GM18867 (cell line): ENCODE data around the gene RAB44.

Source experiments
- ATAC-seq: cut with Tn5 transposase; IDR thresholded peaks from one replicate; pipeline ENCODE4 v1.9.1; 2021; ENCODE audit warnings: mild to moderate bottlenecking, moderate library complexity; ENCODE audit not compliant: unreplicated experiment

RAB44 gene

DNA sequence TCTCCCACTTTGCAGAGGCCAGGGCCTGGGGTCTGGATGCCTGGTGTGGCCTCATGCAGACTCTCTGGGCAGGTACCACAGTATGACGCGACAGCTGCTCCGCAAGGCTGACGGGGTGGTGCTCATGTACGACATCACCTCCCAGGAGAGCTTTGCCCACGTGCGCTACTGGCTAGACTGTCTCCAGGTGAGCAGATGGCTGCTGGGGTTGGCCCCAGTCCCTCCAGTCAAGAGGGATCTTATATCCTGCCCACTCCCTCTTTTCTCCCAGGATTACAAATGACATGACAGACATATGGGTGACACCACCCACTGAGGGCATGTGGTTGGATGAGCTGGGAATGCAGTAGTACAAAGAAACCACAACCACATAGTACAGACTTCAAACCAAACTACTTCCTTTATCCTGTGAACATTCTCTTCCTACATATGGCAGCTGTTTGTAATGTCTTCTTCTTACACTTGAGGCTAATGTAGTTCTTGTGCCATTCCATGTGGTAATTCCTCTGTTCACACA lies 29.9 kb downstream of the RAB44 start:
- no peak for ATAC-seq

DNA sequence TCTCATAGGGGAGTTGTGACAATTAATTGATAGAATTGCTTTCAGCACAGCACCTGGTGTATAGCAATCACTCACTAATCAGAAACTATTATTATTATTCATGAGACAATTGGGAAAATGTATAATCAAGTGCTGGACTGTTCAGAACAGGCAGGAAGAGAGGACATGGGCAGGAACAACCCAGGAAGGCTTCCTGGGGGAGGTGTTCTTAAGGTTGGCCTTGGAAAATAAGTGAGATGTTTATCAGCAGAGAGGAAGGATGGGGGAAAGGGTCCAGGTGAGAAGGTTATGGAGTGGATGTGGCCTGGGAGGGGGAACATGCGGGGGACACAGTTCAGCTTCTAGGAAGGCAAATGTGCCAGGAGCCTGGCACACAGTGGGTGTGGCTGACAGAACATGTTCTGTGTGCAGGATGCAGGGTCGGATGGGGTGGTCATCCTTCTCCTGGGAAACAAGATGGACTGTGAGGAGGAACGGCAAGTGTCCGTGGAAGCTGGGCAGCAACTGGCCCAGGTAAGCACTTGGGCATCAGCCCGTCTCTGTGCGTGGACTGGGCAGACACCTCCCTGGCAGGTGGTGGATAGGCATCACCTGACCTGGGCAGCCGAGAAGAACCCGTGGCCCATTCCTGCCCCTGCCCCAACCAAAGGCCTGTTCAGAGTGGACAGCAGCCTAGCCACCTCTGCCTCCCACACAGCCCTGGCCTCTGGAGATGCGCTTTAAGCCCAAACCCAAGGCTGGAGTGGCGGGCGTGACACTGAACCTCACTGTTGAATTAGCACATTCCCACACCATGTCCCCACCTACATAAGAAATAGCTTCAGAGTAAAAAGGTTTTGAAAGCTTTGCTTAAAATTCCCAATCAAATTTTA lies 30.9 kb downstream of the RAB44 start:
- ATAC-seq = no peak

DNA sequence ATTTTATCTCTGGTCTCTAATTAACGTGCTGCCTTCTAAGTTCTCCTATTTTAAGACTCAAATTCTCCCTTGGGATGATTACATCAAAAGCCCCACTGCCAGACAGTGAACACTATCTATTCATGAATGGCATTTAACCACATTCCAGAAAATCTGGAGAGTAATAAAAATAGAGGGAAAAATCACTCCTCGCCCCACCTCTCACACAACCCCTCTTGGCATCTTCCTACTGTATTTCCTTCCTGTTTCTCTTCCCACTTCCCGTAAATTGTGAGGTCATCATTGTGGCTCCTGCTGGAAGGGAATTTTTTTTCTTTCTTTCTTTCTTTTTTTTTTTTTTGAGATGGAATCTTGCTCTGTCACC lies 31.5 kb downstream of the RAB44 start:
- ATAC-seq = no peak

DNA sequence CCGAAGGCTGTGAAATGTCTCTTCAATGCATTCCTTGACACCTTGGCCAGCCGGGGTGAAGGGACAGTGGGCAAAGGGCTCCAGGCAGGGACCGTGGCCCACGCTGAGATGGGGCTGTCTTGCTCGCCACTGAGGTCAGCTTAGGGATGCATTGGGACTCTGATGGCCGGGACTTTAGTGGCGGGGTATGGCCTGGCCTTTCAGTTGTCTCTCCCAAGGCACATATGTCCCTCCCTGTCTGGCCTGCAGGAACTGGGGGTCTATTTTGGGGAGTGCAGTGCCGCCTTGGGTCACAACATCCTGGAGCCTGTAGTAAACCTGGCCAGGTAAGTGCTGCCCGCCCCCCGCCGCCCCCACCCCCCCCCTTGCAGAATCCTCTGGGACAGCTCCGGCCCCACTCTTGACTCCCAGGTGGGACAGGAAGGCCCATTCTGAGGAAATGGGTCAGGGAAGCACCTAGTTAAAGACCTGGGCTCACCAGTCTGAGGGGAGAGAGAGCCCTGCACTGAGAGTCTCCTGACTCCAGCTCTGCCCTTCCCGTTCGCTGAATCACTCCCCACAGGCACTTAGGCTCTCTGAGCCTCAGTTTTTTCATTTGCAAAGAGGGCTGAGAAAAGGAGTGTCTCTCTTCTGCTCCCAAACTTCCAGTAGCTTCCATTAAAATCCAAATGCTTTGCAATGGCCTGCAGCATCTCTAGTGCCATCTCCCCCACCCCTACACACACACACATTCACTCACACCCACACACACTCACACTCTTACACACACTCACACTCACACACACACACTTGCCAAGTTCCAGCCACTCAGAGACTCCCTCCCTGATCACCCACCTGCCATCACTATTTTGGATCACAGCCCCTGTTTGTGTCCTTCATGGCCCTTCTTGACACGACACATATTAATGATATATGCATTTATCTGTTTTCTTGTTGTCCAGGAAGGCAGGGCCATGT lies 33.1 kb downstream of the RAB44 start:
- no peak for ATAC-seq

DNA sequence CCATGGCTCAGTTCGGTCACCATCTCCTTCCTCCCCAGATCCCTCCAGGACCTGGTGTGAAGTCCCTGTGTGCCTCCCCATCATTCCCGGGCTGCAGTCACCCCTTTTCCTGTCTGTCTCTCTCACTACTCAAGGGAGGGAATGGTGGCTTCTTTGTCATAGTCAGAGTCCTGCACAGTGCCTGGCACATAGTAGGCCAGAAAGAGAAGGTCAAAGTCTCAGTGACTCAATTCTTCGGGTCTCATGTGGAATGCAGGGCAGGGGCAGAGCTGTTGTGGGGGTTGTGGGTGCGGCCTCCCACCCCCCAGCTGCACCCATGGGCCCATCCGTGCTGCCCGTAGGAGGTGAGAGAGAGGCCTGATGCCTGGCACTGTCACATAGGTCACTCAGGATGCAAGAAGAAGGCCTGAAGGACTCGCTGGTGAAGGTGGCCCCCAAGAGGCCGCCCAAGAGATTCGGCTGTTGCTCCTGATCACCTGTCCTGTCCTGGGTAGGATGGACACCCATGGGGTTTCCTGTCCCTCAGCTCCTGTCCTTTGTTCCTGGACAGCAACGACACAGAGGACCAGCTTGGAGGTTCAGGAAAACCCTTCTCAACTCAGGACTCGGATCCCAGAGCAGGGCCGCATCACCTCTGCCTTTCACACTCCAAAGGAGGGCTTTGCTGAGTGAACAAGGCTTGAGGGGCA lies 34.1 kb downstream of the RAB44 start:
- no peak for ATAC-seq

DNA sequence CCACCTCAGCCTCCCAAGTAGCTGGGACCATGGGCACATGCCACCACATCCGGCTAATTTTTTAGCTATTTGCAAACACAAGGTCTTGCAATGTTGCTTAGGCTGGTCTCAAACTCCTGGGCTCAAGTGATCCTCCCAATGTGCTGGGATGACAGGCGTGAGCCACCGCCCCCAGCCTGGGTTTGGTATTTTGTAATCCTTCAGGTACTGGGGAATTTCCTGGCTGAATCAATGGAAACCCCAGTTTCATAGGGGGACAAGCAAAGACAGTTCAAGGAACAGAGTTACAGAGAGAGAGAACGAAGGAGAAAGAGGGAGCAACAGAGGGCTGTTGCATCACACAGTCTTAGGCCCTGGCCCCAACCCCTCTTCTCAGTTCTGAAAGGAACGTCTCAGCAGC lies 35.7 kb downstream of the RAB44 start:
- ATAC-seq = no peak

DNA sequence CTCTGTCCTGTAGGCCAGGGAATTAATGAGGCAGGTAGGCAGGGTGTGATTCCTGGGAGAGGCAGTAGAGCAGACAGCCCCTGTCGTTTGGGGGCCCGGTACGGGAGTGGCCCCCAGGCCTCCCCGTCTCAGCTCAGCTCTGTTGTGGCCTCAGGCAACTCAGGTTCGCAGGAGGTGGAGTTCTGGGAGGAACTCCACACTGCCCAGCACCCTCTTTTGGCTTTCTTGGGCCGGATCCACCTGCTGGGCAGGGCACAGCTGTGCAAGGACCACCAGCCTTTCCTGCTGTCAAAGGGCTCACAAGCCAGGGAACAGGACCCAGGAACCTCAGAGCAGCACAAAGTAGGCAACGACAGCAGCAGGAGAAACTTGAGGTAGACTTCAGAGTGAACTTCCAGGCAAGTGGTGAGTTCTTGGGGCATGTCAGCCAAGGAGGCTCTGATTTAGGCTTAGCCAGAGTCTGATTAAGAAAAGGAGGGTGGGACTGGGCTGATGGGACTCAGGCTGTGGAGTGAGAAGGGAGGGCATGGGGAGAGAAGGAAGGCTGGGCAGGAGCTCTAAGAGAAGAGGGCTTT lies 36.9 kb downstream of the RAB44 start:
- no peak for ATAC-seq

DNA sequence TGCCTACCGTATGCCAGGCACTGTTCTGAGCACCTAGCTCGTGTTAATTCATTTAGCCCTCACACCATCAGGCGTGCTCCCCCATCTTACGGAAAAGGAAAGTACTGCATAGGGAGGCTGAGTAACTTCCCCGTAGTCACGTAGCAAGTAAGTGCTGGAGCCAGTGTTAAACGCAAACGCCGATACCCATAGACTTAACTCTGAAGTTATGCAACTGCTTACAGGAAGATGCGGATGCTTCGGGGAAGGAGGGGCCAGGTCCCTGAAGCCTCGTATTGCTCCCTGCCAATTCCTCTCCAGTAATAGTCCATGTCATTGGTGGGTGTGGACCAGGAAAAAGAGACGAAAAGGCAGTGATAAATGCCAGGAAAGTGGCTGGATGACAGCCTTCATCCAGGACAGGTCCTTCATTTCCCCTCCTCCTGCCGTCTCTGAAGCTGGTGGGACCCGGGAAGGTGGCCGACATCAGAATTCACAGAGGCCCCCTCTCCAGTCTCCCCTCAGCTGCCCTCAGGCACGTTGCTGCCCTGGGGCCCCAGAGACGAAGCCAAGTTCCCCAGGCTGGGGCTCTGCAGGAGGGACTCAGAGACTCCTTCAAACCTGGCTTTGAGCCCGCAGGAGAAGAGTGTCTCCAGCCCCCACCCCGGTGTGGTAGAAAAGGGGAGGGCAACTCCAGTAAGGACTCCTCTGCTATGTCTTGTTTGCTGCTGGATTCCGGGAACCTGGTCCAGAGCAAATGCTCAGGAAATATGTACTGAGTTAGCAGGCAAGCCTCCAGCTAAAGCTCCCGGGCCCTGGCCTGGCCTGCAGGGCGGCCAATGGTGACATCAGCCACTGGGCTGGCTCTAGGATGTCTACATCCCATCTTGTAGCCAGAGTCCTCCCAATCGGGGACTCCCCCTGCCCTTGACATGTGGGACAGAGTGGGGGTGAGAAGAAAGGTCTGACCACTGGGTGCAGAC lies 37.8 kb downstream of the RAB44 start:
- ATAC-seq = no peak

DNA sequence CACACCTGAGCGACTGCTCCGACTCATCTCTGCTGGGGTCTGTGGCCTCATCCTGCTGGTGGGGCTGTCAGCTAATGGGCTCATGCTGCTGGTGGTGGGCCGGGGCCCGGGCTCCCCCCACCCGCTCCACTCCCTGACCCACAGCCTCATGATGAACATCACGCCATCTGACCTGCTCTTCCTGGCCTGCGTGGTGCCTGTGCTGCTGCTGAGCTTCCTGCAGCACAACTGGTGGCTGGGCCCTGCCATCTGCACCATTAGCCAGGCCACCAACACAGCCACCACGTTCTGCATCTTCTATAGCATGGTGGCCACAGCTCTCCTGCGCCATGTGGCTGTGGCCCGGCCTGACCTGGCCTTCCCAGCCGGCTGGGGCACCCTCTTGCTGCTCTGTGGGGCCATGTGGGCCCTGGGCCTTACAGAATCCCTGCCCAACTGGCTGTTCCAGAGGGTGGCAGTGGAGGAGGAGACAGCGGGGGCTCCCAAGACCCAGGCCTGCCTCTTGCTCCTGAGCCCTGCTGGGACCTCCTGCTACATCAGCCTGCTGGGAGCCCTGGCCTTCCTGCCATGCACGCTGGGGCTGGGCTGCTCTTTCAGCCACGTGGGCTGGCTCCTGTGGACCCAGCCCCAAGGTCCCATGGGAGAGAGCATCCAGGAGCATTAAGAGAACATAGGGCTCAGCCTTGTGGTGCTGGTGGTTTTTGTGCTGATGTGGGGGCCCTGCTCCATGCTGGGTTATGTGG lies 39.6 kb downstream of the RAB44 start:
- no peak for ATAC-seq

DNA sequence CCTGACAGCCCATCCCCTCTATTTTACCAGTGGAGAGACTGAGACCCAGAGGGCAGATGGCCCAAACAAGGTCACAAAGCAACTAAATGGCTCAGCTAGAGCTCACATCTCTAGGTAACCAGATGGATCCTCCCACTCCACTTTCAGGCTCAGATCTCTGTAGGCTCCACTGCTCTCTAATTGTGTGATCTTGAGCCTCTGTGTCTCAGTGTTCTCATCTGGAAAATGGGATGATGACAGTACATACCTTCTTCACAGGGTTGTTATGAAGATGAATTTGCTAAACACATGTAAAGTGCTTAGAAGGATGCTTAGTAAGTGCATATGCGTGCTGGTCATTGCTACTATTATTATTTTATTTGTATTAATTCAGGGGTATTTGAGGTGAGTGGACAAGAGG lies 40.5 kb downstream of the RAB44 start:
- ATAC-seq = no peak

DNA sequence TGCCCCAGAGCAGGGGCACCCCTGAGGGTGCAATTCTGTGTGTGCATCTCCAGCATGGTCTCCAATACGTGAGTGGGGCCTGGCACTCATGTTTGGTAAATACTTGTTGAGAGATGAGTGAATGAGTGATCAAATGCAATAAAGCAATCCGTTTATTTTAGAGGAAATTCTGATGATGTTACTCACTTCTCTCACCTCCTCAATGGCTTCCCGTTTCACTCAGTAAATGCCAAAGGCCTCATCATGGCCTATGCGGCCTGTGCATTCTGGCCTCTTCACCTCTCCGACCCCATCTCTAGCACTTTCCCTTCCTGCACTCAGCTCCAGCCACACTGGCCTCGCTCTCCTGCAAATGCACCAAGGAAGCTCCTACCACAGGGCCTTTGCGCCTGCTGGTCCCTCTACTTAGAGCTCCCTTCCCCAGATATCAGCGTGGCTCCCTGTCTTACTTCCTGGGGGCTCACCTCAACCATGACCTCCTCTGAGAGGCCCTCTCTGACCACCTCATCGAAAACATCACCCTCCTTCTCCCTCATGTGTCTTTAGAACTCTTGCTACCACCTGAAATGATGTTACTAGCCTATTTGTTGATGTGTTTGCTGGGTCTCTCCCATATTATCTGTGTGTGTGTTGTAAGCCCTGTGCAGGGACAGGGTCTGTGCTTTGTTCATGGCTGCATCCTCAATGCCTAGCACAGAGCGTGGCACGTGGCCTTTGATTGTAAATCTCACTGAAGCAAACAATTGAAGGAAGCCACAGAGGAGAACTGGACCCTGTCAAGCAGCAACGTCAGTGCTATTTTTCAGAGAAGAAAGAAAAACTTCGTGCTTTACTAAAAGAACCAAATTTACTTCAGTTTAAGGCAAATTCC lies 42.6 kb downstream of the RAB44 start:
- no peak for ATAC-seq

DNA sequence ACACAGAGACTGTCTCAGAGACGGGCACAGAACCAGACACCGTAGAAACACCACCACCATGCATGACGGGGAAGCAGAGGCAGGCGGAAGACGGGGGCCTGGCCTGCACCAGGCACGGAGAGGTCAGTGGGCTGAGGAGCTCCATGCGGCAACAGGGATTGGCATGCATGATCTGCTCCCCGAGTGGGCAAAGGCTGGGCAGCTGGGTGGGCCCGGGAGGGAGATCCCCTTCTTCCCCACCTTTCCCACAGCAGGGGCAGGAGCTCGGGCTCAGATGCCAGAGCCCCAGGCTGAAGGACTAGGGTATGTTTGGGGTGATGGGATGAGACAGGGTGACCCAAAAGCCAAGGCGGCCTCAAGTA lies 43.2 kb downstream of the RAB44 start:
- no peak for ATAC-seq

DNA sequence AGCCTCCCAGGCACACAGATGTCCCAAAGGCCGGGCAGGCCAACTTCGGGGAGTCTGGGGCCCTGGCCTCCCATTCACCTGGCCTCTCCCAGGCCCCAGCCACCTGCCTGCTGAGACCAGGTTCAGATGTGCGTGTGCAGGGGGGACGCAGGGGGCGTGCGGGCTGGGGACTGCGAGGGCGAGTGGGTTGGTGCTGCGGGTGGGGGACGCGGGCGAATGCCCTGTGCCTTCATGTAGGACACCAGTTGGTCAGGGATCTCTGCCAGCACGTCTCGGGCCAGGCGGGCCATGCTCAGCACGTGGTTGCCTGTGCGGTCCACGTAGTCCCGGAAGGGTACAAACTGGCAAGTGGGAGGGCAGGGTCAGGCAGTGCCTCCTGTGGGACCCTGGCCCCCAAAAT lies 44.5 kb downstream of the RAB44 start:
- no peak for ATAC-seq

DNA sequence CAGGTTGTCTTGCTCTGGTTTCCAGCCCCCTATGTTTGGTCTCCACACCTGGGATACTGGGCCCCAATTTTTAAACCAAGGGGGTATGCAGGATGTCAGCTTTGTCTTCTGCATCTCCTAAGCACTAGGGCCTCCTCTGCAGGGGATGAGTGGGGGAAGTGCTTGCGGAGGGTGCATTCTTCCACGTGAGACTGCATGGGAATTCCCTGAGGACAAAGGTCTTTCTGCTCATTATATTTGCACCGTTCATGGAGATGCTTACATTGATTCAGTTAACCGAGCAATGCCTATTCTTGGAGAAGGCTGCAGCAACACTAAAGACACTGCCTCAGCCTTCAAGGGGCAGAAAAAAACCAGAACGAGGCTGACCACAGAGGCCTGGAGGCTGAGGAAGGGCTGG lies 45.4 kb downstream of the RAB44 start:
- ATAC-seq = no peak

DNA sequence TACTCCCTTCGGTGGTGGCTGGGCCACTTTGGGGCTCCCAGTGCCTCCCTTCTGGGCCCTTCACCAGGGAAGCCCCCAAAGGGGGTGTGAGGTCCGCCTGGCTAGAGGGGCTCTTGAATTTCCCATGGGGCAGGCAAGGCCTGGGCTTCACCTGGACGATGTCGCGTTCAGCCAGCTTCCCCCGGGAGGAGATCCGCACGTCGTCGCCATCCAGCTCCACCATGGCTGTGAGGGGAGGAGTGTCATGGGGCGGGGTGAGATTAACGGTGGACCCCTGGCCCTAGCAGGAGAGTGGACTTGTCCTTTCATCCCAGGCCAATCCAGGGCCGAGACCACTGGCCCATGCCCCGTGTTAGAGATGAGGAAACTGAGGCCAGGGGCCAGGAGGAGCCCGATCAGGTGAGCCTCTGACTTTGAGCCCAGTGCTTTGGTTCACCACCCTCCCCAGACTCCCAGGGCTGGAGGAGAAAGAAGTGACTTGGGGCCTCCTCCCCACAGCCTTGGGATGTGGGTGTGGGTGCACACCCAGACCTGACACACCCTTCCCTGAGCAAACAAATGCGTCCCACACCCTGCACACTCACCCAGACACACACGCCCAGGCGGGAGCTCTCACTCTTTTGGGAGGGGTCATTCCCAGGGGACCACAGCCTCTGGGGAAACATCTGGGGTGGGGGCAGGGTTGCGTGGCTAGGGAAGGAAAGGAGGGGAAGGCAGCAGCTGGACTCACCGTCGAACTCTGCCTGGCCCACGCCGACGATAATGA lies 46.1 kb downstream of the RAB44 start:
- no peak for ATAC-seq

DNA sequence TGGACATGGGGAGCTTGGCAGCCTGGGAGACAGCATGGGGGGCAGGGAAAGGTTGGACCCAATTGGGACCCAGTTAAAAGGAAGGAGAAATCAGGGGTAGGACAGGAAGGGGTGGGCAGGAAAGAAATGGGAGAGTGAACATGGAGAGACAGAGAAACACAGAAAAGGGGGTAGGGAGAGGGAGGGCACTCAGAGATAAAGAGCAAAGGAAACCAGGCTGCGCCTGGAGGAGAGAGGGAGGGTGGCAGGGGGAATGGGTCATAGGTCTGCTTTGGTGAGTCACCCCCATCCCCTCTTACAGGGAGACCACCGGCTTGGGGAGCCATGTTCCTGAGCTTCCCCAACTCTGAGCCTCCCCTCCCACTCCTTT lies 46.7 kb downstream of the RAB44 start:
- ATAC-seq = no peak

DNA sequence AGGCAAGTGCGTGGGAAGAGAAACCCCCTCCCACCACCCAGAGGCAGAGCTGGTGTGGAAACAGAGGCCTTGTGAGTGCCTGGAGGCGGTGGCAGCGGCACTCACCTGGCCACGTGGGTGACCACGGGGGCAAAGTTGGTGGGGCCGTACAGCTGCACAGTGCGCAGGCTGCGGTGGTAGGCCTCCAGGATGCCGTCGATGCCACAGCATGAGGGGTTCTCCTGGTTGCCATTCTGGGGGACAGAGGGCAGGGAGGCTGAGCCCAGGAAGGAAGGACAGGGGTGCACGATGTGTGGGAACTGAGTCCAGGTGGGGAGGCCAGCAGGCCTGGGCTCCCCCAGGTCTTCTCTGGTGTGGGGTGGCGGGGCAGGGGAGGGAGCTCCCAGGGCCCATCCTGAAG lies 47.7 kb downstream of the RAB44 start:
- no peak for ATAC-seq
